Mesenchymal stem cell (in vitro differentiated cells and primary cell): Measurements from ENCODE around the gene FAM50B.

ENCODE experiments used
- DNase-seq: peaks from one replicate; pipeline ENCODE4 v3.0.0-alpha.2; 2013
- H2AFZ ChIP-seq: one replicate; pipeline ENCODE4 v1.6.1; 2013; ENCODE audit warnings: low read depth, mild to moderate bottlenecking, control low read depth, inconsistent platforms, low read length, moderate library complexity
- H2AK5ac ChIP-seq: 2 replicates; pipeline ENCODE4 v1.6.1; 2013; ENCODE audit warnings: low read length, moderate library complexity, mild to moderate bottlenecking, inconsistent platforms; ENCODE audit not compliant: severe bottlenecking
- H2BK120ac ChIP-seq: one replicate; pipeline ENCODE4 v1.6.1; 2013; ENCODE audit warnings: low read depth, mild to moderate bottlenecking, inconsistent platforms, low read length, moderate library complexity
- H2BK12ac ChIP-seq, 2 experiments: one replicate each; pipeline ENCODE4 v1.6.1; 2013; ENCODE audit warnings: inconsistent platforms in 2 of 2, low read length in 2 of 2, mild to moderate bottlenecking in 2 of 2, moderate library complexity in 2 of 2, control low read depth in 1 of 2
- H2BK15ac ChIP-seq: one replicate; pipeline ENCODE4 v1.6.1; 2013; ENCODE audit warnings: mild to moderate bottlenecking, low read depth, inconsistent platforms; ENCODE audit not compliant: poor library complexity, severe bottlenecking
- H2BK5ac ChIP-seq: 2 replicates; pipeline ENCODE4 v1.6.1; 2013; ENCODE audit warnings: low read depth, mild to moderate bottlenecking, low read length, control low read depth, inconsistent platforms; ENCODE audit not compliant: poor library complexity, severe bottlenecking
- H3K14ac ChIP-seq, 2 experiments: one replicate each; pipeline ENCODE4 v1.6.1; 2013; ENCODE audit warnings: inconsistent platforms in 2 of 2, low read length in 2 of 2, control low read depth in 1 of 2, mild to moderate bottlenecking in 1 of 2, moderate library complexity in 1 of 2
- H3K18ac ChIP-seq, 2 experiments: one replicate each; pipeline ENCODE4 v1.6.1; 2013; ENCODE audit warnings: inconsistent platforms in 2 of 2, low read length in 2 of 2, control low read depth in 1 of 2, low read depth in 1 of 2, mild to moderate bottlenecking in 1 of 2
- H3K23ac ChIP-seq, 2 experiments: one replicate each; pipeline ENCODE4 v1.6.1; 2013; ENCODE audit warnings: inconsistent platforms in 2 of 2, low read length in 2 of 2, mild to moderate bottlenecking in 2 of 2, moderate library complexity in 2 of 2, control low read depth in 1 of 2
- H3K27ac ChIP-seq: 2 replicates; pipeline ENCODE4 v1.5.1; 2013; ENCODE audit warnings: mild to moderate bottlenecking, moderate library complexity, low read length, control low read depth, inconsistent platforms; ENCODE audit not compliant: poor library complexity, severe bottlenecking
- H3K27me3 ChIP-seq, 2 experiments: 2 replicates each; pipeline versions ENCODE4 v1.6.1 to v1.7.0; 2013; ENCODE audit warnings: low read length in 2 of 2, mild to moderate bottlenecking in 2 of 2, moderate library complexity in 2 of 2, control low read depth in 1 of 2, inconsistent platforms in 1 of 2; ENCODE audit not compliant: control insufficient read depth in 1 of 2, insufficient read depth in 1 of 2
- H3K36me3 ChIP-seq, 2 experiments: 2 replicates each; pipeline versions ENCODE4 v1.6.1 to v1.7.0; 2013; ENCODE audit warnings: low read length in 2 of 2, control low read depth in 1 of 2, inconsistent platforms in 1 of 2, low read depth in 1 of 2, mild to moderate bottlenecking in 1 of 2; ENCODE audit not compliant: insufficient read depth in 2 of 2, control insufficient read depth in 1 of 2
- H3K4ac ChIP-seq, 2 experiments: one replicate each; pipeline ENCODE4 v1.6.1; 2013; ENCODE audit warnings: inconsistent platforms in 2 of 2, low read length in 2 of 2, mild to moderate bottlenecking in 2 of 2, moderate library complexity in 2 of 2, control low read depth in 1 of 2, low read depth in 1 of 2
- H3K4me1 ChIP-seq: 2 replicates; pipeline ENCODE4 v1.6.1; 2013; ENCODE audit warnings: low read depth, low read length, control low read depth; ENCODE audit not compliant: control insufficient read depth, insufficient read depth
- H3K4me2 ChIP-seq: 2 replicates; pipeline ENCODE4 v1.6.1; 2013; ENCODE audit warnings: low read length, mild to moderate bottlenecking, inconsistent platforms; ENCODE audit not compliant: poor library complexity, severe bottlenecking
- H3K4me3 ChIP-seq, 2 experiments: 2 replicates each; pipeline versions ENCODE4 v1.5.1 to v1.7.0; 2013; ENCODE audit warnings: low read length in 2 of 2, mild to moderate bottlenecking in 2 of 2, control low read depth in 1 of 2, low read depth in 1 of 2; ENCODE audit not compliant: insufficient read depth in 1 of 2
- H3K79me1 ChIP-seq: replicated peaks from 2 replicates; pipeline ENCODE4 v1.6.1; 2013; ENCODE audit warnings: mild to moderate bottlenecking, control low read depth, low read length, inconsistent platforms; ENCODE audit not compliant: poor library complexity, severe bottlenecking
- H3K9ac ChIP-seq: 2 replicates; pipeline ENCODE4 v1.7.0; 2013; ENCODE audit warnings: mild to moderate bottlenecking, low read length, moderate library complexity
- H3K9me3 ChIP-seq: 2 replicates; pipeline ENCODE4 v1.7.0; 2013; ENCODE audit warnings: mild to moderate bottlenecking, low read length; ENCODE audit not compliant: control insufficient read depth
- H4K8ac ChIP-seq: one replicate; pipeline ENCODE4 v1.6.1; 2013; ENCODE audit warnings: inconsistent platforms, mild to moderate bottlenecking, low read length, moderate library complexity
- H4K91ac ChIP-seq: one replicate; pipeline ENCODE4 v1.6.1; 2013; ENCODE audit warnings: mild to moderate bottlenecking, low read length, inconsistent platforms
- WGBS: methylation state at CpG from one replicate; pipeline ENCODE4 v1.1.7; 2013; ENCODE audit warnings: mixed read lengths; 5-methylcytosine and 5-hydroxymethylcytosine counted together

The FAM50B gene

DNA sequence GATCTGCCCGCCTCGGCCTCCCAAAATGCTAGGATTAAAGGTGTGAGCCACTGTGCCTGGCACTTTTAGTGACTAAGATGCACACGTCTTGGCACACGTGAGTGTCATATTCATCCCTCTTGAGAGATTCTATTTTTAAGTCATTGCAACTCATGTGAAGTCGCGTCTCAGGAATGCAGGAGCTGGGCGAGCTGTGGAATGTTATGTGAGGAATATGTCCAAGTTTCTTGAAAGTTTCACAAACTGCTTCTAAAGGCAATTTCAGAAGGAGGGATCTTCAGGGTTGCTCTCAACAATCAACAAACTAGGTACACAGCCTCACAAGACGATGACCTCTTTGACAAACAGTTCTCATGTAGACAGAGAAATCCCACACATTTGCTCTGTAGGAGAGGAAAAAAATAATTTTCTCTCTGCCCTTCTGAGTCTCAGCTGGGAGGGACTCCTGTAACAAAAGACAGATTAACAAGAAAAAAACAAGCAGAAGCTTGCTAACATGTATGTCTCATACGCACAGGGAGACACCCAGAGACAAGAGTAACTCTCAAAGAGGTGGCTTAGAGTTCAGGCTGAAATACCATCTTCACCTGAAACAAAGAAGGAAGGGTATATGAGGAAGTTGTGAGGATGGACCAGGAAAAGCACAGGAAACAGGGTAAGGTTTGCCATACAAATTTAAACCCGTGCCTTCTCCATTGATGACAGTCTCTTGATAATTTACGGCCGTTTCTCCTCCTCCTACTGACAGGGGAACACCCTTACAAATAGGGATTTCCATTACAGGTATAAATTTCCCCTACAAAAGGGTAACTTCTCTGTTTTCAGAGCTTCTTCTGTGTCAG, 45.3 kb upstream of the FAM50B start:
- Histone ChIP-seq H3K9me3 (no peaks in the 10 kb centered on the region), H3K23ac (no peak overlapping the region), H4K91ac (peak overlapping the region; percentile 44), H2BK15ac (no peak overlapping the region), H2BK5ac (peak overlapping the region; percentile 87), H2BK120ac (peak overlapping the region; percentile 76), H3K4me3 (peak overlapping the region in 1 of 2 experiments; percentile 60), H4K8ac (peak overlapping the region; percentile 90), H3K36me3 (no peaks in the 10 kb centered on the region), H3K4ac (peak overlapping the region; percentile 47 to 62), H2AK5ac (peak overlapping the region; percentile 65), H3K14ac (no peak overlapping the region), H3K9ac (peak overlapping the region; percentile 91), H3K4me2 (no peak overlapping the region), H2AFZ (no peak overlapping the region), H3K4me1 (peaks cover 20% of the 10 kb centered on the region), H2BK12ac (peak overlapping the region; percentile 79 to 98), H3K27me3 (no peaks in the 10 kb centered on the region), H3K18ac (peak overlapping the region; percentile 56 to 84), H3K27ac (peak overlapping the region; percentile 95), H3K79me1 (no peaks in the 10 kb centered on the region)
- WGBS: 24% methylated on average over 12 of the region's 12 CpGs
- DNase-seq: peak; percentile 91

DNA sequence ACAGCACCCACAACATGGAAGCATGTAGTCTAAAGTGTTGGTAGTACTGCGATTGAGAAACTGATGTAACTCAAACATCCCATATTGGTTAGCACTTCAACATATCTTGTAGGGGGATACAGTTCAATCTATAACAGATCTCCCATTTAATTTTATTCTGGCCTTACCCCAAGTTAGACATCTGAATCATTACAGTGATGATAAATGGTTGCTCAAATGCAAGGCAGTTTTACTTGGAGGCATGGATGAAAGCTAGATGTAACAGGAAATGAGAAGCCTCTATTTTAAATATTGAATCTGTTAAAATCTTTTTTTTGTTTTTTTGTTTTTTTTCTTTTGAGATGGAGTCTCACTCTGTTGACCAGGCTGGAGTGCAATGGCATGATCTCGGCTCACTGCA, 44.2 kb upstream of the FAM50B start:
- WGBS: 100% methylated on average over 1 of the region's 2 CpGs

DNA sequence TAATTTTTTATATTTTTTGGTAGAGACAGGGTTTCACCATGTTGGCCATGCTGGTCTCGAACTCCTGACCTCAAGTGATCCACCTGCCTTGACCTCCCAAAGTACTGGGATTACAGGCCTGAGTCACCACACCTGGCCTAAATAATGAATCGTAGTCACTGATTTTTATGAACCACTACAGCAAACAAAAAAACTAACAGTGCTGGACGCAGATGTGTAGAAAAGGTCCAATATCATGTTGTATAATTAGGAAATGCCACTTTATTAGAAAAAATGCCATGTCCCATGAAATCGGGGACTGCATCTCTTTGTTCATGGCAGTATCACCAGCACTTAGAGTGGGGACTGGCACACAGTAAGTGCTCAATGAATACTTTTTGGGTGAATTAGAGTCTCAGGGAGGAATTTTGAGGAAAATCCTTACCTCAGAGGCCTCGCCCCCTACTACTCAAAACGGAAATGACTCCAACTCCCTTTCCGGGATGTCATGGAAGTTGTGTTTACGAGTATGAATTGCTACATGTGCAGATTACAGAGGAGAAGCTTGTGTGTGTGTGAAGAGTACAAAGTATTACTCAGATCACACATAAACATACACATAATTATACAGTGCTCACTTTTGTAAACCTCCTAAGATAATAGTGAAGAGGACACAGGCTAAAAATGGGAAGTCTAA, 43.6 kb upstream of the FAM50B start:
- no peak overlapping the region for H3K4me2 ChIP-seq
- H3K14ac ChIP-seq: no peak overlapping the region
- no peak overlapping the region for H2AFZ ChIP-seq
- DNase-seq: peak; percentile 88
- H3K9me3 ChIP-seq: no peaks in the 10 kb centered on the region
- H3K23ac ChIP-seq: no peak overlapping the region
- no peak overlapping the region for H2BK15ac ChIP-seq
- WGBS: 80% methylated on average over 3 of the region's 8 CpGs
- no peaks in the 10 kb centered on the region for H3K36me3 ChIP-seq
- no peak overlapping the region for H3K27ac ChIP-seq
- no peaks in the 10 kb centered on the region for H3K79me1 ChIP-seq
- H3K27me3 ChIP-seq: no peaks in the 10 kb centered on the region
- H2BK5ac ChIP-seq: no peak overlapping the region
- H3K4ac ChIP-seq: no peak overlapping the region
- H2AK5ac ChIP-seq: peak overlapping the region; percentile 99
- H2BK12ac ChIP-seq: no peak overlapping the region
- H3K18ac ChIP-seq: peak overlapping the region; percentile 81 to 90
- H4K91ac ChIP-seq: no peak overlapping the region
- H4K8ac ChIP-seq: no peak overlapping the region
- H3K4me3 ChIP-seq: no peak overlapping the region
- H3K4me1 ChIP-seq: peaks cover 21% of the 10 kb centered on the region
- H2BK120ac ChIP-seq: no peak overlapping the region
- no peak overlapping the region for H3K9ac ChIP-seq

More for the DNA sequence above, 44.2 kb upstream of the FAM50B start:
- Histone ChIP-seq H3K9me3 (no peaks in the 10 kb centered on the region), H4K91ac (no peak overlapping the region), H3K18ac (no peak overlapping the region), H2BK12ac (peak overlapping the region in 1 of 2 experiments; percentile 79), H2AFZ (no peak overlapping the region), H3K4me2 (no peak overlapping the region), H2AK5ac (peak overlapping the region; percentile 15), H3K79me1 (no peaks in the 10 kb centered on the region), H4K8ac (no peak overlapping the region), H3K27me3 (no peaks in the 10 kb centered on the region), H3K23ac (no peak overlapping the region), H3K4ac (no peak overlapping the region), H2BK5ac (peak overlapping the region; percentile 15), H2BK120ac (no peak overlapping the region), H3K4me3 (no peak overlapping the region), H3K36me3 (no peaks in the 10 kb centered on the region), H3K27ac (no peak overlapping the region), H3K4me1 (peaks cover 21% of the 10 kb centered on the region), H3K9ac (no peak overlapping the region), H3K14ac (no peak overlapping the region), H2BK15ac (peak overlapping the region; percentile 30)
- DNase-seq: no peak
